Lower lobe of right lung (tissue), 2 donors: ENCODE measurements around the gene CPNE6. TPM values are rescaled to one million over a fixed set of nuclear protein-coding genes. Genes with fewer than 3 reads are reported as not detected.

Experiments used
- ATAC-seq, 2 donors: fragments of 200-7000 bp; cut with Tn5 transposase; one replicate each; pipeline ENCODE4 v1.9.1; 2020 to 2022; ENCODE audit warnings: mild to moderate bottlenecking in 2 of 2, moderate library complexity in 2 of 2
- DNase-seq: peaks from one replicate; pipeline ENCODE4 v3.0.0-alpha.2; 2020
- H3K27ac ChIP-seq: fragments of 200-600 bp; one replicate; pipeline ENCODE4 v1.8.0; 2022
- H3K27me3 ChIP-seq: fragments of 200-600 bp; one replicate; pipeline ENCODE4 v1.8.0; 2022; ENCODE audit warnings: low read depth
- H3K36me3 ChIP-seq: fragments of 200-600 bp; one replicate; pipeline ENCODE4 v1.8.0; 2022; ENCODE audit warnings: mild to moderate bottlenecking
- H3K4me1 ChIP-seq: fragments of 200-600 bp; one replicate; pipeline ENCODE4 v1.8.0; 2022
- H3K4me3 ChIP-seq: fragments of 200-600 bp; one replicate; pipeline ENCODE4 v1.8.0; 2022; ENCODE audit warnings: mild to moderate bottlenecking
- H3K9me3 ChIP-seq: fragments of 200-600 bp; one replicate; pipeline ENCODE4 v1.8.0; 2022
- CTCF ChIP-seq: fragments of 200-600 bp; IDR thresholded peaks from one replicate; pipeline ENCODE4 v1.8.0; 2022; ENCODE audit warnings: antibody characterized with exemption, mild to moderate bottlenecking
- intact Hi-C: fragments of 100-400 bp; cut with DNase I; formaldehyde crosslinking; loops from one replicate; pipeline ENCODE4 v1.11.0; 2022
- total RNA-seq: library from RNA; stranded (reverse); fragmentation: NEBNext Ultra II Directional; extraction: Animal tissue kit (Norgen Biotek cat#: 25700); gene quantifications from one replicate; pipeline ENCODE4 v1.2.1, GENCODE V29; 2021
- donor health status: DM: no; HTN: yes; CAD: no; lungs with severe emphysema.

CPNE6 gene
- total RNA-seq, 1 donor from 2014 or later = not detected

GRCh38 chr14:24051176-24051788, 20.1 kb upstream of the CPNE6 start:
- peaks cover 15% of the 10 kb centered on the region for H3K4me1 ChIP-seq
- intact Hi-C loops = no loop called here
- ATAC-seq = peak; percentile 6 to 25
- H3K9me3 ChIP-seq = no peaks in the 10 kb centered on the region
- peak overlapping the region; percentile 68 for H3K4me3 ChIP-seq
- peak overlapping the region; percentile 68 for H3K27ac ChIP-seq
- no peak for TF ChIP-seq CTCF
- no peaks in the 10 kb centered on the region for H3K36me3 ChIP-seq
- no peak for DNase-seq
- peaks cover 5% of the 10 kb centered on the region for H3K27me3 ChIP-seq

GRCh38 chr14:24051789-24052655, 19.3 kb upstream of the CPNE6 start, which contains the start of gene CARMIL3:
TSS of gene CARMIL3 (plus strand) at chr14:24052009. CDS start at chr14:24052154, 145 bp downstream.
- ATAC-seq = peak; percentile 91 to 94
- Histone ChIP-seq H3K4me3 (peak within 1 kb of the TSS; percentile 68), H3K4me1 (peaks cover 15% of the 10 kb centered on the region), H3K27ac (peak within 1 kb of the TSS; percentile 68), H3K27me3 (peaks cover 5% of the 10 kb centered on the region), H3K36me3 (no peaks in the 10 kb centered on the region), H3K9me3 (no peaks in the 10 kb centered on the region)
- peak; percentile 85 for DNase-seq
- no peak for TF ChIP-seq CTCF
- intact Hi-C loops = no loop called here

- Histone ChIP-seq H3K9me3 (no peaks in the 10 kb centered on the region), H3K27me3 (peaks cover 5% of the 10 kb centered on the region), H3K4me1 (peaks cover 15% of the 10 kb centered on the region), H3K36me3 (no peaks in the 10 kb centered on the region), H3K4me3 (peak overlapping the region; percentile 68), H3K27ac (no peak overlapping the region)
- no peak for TF ChIP-seq CTCF
- ATAC-seq = no peak
- intact Hi-C loops = no loop called here
- DNase-seq = no peak
Measured at GRCh38 chr14:24052656-24053547, 18.5 kb upstream of the CPNE6 start.

- Histone ChIP-seq H3K4me3 (no peak overlapping the region), H3K27me3 (peaks cover 5% of the 10 kb centered on the region), H3K27ac (no peak overlapping the region), H3K4me1 (peaks cover 15% of the 10 kb centered on the region), H3K9me3 (no peaks in the 10 kb centered on the region), H3K36me3 (no peaks in the 10 kb centered on the region)
- ATAC-seq = no peak
- no peak for DNase-seq
- intact Hi-C loops = no loop called here
- TF ChIP-seq CTCF = no peak
Measured at GRCh38 chr14:24053548-24054323, 17.6 kb upstream of the CPNE6 start.

- no peaks in the 10 kb centered on the region for H3K9me3 ChIP-seq
- H3K27me3 ChIP-seq = peaks cover 5% of the 10 kb centered on the region
- no peak overlapping the region for H3K4me3 ChIP-seq
- no peaks in the 10 kb centered on the region for H3K36me3 ChIP-seq
- no peak for DNase-seq
- no peak overlapping the region for H3K27ac ChIP-seq
- H3K4me1 ChIP-seq = peaks cover 15% of the 10 kb centered on the region
- intact Hi-C loops = no loop called here
- ATAC-seq = no peak
- TF ChIP-seq CTCF = no peak
Measured at GRCh38 chr14:24054324-24054641, 17.1 kb upstream of the CPNE6 start.
